Right forelimb (tissue), 1 donor: ENCODE results near the gene CCDC85B.

Source experiments
- DNase-seq: peaks from one replicate; pipeline ENCODE4 v3.0.0-alpha.2; 2018

Gene CCDC85B

DNA sequence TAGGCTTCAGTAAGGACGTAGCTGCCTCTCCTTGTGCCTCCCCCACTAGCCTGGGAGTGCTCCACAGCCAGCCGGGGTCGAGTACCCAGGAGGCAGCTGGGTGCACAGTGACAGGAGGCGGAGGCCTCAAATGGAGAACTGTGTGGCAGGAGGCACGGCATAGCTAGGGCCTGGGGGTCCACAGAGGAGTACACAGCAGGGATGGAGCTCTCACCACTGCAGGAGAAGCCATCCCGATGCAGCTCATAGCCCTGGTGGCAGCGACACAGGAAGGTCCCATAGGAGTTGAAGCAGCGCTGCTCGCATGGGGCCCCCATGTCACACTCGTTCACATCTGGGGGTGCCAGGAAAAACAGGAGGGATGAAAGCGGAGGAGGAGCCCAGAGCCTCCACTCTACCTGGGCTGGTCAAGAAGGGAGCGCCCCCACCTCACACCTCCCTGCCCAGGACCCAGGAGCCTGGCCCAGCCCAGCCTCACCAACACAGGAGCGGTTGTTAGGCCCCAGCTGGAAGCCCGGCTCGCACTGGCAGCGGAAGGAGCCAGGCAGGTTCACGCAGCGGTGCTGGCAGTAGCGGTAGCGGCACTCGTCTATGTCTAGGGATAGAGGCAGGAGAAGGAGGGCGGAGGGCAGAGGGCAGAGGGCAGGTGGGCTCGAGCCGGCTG lies 20.7 kb upstream of the CCDC85B start:
- no peak for DNase-seq

DNA sequence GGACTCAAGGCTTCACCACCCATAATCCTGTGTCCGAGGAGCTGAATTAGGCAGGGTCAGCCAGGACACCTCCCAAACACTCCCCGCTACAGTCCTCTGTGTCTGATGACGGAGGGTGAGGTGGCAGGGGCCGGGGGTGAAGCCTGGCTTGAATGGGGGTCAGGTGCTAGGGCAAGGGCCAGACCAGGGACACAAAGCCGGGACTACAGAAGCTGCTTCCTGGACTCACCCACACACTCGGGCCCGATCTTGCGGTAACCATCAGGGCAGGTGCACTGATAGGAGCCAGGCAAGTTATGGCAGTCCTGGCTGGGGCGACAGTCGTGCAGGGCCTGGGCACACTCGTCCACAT lies 20.2 kb upstream of the CCDC85B start:
- no peak for DNase-seq

DNA sequence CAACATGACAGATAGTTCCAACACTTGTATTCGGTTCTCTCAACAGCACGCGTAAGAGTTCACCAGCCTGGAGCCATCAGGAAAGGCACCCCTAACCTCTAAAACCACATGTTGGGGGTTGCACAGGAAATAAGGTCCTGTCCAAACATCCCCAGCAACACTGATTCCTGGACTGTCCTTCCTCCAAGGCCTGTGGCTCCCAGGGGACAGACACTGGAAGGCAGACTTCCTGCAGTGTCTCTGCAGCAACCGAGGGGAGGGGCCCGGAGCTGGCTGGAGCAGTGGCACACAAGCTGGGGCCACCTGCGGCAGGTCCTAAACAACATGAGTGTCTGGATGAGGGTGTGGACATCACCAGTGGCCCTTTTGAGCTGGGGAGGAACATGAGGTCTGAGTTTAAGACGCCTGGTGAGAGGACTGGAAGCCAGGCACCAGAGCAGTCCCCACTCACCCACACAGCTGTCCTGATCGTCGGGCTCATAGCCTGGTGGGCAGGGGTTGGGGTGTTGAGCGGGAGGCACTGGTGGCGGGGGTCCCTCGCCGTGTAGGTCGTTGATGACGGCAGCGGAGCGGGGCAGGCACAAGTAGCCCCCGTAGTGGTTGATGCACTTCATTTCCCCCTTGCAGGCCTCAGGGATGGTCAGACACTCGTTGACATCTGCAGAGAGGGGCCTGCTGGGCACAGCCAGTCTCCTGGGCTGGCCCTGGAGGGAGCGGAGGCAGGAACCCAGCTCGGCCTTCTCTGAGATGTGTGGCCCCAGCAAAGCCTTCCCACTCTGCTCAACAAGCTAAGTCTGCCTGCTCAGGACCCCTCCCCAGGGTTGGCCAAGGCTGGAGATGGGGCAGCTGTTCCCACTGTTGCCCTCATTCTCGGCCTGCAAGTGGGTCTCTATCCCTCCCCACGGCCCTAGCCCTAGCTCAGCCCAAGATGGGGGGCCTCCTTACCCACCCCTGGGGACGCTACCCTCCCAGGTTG lies 19.5 kb upstream of the CCDC85B start:
- DNase-seq = no peak

DNA sequence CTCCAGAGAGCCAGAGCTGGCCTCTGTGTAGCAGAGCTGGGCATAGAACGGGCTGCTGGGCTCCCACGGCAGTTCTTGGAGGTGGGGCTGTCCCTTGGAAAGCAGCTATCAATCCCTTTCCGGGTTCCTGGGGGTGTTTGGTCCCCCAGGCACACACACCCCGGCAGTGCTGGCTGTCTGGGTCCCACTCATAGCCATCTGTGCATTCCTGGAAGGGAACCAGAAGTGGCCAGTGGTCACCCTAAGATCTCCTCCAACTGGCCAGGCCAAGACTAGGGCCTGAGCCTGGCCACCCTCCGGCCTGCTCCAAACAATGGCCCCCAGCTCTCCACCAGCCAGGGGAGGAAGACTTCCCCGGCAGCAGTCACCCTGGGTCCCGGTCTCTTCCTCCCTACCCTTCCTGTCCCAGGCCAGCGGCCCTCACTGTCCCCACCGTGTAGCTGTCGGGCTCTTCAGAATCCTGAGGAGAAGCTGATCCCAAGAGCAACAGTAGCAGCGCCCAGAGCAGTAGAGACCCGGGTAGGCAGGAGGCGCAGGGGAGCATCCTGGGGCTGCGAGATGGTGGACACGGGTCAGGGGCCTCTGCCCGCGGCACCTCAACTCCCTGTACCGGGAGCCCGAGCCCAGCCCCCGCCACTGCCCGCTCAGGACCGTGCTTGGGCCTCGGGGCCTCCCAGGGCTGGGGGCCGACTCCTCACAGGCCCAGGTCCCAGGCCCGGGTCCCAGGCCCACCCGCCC lies 18.5 kb upstream of the CCDC85B start:
- no peak for DNase-seq

DNA sequence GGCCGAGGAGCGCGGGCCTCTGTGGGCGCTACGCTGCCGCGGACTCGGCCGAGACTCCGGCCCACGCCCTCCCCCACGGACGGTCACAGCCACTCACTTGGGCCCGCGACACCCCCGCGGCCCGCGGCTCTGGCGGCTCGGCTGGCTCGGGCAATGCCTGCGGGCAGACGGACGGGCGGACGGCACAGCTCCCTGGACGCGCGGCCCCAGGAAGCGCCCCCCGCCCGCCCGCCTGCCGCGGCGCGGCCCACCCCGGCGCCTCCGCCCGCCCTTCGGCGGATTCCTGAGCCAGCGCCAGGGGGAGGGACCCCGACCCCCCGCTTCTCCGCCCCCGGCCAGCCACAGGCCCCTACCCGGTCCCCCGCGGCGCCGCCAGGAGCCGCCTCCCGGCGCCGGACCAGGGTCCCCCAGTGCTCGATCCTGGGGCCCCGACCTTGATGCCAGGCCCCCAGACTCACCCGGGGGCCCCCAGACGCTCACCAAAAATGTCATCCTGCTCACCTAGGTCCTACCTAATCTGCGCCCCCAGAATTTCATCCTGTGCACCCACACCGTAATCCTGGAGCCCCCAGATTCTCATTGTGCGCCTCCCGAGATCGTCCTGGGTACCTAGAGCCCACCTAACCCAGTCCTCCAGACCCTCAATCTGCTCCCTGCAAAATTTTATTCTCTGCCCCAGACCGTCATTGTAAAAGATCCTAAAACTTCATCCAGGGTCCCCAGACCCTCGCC lies 17.7 kb upstream of the CCDC85B start, which contains the start of gene EFEMP2:
Gene EFEMP2 (minus strand): TSS at position 215 of the 732 bp plus-strand sequence. CDS start 446 bp downstream, outside the sequence.
- DNase-seq = peak; percentile 86

DNA sequence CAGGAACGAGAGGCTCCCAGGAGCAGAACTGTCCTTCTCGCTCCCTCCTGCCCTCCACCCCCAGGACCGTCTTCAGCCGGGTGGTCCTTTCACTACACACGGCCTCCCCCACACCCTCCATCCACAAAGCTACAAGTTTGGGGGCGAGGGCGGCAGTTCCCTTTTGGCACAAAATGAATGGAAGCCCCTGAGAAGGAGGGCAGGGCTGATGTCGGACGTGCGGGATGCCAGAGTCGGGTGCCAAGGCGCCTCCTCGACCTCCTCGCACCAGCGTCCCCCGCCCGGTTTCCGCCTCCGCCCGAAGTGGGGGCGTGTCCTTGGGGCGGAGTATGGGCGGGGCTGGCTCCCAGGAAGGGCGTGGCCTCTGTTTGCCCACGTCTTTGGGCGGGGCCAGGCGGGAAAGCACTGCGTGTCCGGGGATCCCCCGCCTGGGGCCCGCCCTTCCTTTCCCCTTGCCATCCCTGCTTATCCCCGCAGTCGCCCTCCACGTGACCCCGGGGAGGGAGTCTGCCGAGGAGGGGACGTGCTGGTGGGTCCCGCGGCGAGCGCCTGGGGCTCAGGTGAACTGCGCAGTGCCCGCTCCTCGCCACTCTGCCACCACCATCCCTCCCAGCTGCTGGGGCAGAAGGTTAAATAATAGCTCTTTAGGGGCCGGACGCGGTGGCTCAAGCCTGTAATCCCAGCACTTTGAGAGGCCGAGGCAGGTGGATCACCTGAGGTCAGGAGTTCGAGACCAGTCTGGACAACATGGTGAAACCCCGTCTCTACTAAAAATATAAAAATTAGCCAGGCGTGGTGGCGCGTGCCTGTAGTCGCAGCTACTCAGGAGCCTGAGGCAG lies 16.9 kb upstream of the CCDC85B start:
- DNase-seq = peak; percentile 97

DNA sequence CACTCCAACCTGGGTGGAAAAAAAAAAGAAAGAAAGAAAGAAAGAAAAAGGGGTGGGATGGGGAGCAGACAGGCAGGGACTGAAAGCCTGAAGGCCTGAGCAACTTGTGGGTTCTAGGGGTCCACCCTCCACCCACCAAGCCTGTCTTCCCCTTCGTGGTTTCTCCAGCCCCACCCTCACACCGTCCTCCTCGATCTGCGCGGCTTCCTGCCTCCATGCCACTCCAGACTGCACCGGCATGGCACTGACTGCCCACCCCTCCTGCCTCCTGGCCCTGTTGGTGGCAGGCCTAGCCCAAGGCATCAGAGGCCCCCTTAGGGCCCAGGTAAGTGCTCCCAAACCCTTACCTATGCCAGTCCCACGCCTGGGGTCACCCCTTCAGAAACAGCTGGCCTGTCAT lies 10.9 kb upstream of the CCDC85B start, which contains the start of gene CTSW:
Gene CTSW (plus strand): TSS at position 221 of the 400 bp plus-strand sequence. CDS start 18 bp downstream, at position 239.
- no peak for DNase-seq

DNA sequence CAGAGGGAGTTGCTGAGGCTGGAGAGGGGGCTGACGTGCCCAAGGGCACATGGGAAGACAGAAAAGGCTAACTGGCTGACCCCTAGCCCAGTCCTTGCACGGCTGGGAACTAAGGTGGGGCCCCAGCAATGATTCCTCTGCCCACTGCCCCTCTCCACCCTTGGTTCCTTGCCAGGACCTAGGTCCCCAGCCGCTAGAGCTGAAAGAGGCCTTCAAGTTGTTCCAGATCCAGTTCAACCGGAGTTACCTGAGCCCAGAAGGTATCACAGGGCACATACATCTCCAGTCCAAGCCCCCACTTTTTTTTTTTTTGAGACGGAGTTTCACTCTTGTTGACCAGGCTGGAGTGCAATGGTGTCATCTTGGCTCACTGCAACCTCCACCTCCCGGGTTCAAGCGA lies 10.4 kb upstream of the CCDC85B start:
- no peak for DNase-seq

DNA sequence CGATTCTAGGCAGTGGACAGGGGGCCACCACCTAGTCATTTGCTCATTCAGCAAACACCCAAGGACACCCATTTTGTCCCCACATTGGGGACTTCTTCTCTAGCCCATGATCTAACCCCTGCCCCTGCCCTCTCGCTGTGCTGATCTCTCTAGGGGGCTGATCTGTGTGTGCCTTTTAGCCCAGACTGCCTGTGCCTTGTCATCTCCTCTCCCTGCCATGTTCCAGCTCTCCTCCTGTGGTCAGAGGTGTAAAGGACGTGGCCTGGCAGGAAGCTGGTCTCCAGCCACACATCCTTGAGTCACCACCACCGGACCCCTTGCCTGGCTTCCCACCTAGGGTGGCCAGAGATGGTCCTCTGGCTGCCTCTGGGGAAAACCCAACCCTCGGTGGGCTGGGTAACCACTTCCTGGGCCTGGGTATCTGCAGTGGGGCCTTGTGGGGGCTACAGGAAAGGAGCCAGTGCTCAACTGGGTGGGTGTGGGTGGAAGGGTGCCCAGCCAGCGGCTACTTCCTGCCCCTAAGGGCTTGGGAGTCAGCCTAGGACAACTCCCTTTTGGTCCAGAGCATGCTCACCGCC lies 9.5 kb upstream of the CCDC85B start:
- DNase-seq = no peak

DNA sequence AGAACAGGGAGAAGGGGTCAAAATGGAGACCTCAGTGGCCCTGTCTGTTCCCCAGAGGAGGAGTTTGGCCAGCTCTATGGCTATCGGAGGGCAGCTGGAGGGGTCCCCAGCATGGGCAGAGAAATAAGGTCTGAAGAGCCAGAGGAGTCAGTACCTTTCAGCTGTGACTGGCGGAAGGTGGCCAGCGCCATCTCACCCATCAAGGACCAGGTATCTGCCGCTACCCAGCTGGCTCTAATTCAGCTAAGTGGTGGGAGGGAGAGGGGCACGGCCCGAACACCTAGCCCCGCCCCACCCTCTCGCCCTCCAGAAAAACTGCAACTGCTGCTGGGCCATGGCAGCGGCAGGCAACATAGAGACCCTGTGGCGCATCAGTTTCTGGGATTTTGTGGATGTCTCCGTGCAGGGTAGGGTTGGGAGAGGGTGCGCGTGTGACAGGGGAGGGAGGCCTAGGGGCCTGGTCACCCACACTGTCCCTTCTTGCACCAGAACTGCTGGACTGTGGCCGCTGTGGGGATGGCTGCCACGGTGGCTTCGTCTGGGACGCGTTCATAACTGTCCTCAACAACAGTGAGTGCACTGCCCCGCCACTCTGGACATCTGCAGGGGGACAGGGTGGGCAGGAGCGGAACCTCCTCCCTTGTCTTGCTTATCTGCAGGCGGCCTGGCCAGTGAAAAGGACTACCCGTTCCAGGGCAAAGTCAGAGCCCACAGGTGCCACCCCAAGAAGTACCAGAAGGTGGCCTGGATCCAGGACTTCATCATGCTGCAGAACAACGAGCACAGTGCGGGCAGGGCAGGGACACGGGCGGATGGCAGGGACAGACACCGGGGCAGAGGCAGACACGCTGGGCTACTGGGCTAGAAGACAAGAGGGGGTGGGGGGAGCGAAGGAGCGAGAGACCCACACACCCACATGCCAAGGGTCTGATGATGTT lies 8.1 kb upstream of the CCDC85B start:
- peak; percentile 37 for DNase-seq

DNA sequence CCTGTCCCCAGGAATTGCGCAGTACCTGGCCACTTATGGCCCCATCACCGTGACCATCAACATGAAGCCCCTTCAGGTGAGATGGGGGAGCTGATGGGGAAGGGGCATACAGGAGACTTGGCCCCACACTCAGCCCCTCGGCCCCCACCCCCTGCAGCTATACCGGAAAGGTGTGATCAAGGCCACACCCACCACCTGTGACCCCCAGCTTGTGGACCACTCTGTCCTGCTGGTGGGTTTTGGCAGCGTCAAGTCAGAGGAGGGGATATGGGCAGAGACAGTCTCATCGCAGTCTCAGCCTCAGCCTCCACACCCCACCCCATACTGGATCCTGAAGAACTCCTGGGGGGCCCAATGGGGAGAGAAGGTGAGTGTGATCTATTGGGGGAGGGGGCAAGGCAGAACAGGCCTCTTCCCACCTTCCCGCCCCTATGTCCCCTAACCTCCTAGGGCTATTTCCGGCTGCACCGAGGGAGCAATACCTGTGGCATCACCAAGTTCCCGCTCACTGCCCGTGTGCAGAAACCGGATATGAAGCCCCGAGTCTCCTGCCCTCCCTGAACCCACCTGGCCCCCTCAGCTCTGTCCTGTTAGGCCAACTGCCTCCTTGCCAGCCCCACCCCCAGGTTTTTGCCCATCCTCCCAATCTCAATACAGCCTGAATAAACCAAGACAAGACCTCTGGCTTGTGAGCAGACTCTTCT lies 7.3 kb upstream of the CCDC85B start:
- no peak for DNase-seq

DNA sequence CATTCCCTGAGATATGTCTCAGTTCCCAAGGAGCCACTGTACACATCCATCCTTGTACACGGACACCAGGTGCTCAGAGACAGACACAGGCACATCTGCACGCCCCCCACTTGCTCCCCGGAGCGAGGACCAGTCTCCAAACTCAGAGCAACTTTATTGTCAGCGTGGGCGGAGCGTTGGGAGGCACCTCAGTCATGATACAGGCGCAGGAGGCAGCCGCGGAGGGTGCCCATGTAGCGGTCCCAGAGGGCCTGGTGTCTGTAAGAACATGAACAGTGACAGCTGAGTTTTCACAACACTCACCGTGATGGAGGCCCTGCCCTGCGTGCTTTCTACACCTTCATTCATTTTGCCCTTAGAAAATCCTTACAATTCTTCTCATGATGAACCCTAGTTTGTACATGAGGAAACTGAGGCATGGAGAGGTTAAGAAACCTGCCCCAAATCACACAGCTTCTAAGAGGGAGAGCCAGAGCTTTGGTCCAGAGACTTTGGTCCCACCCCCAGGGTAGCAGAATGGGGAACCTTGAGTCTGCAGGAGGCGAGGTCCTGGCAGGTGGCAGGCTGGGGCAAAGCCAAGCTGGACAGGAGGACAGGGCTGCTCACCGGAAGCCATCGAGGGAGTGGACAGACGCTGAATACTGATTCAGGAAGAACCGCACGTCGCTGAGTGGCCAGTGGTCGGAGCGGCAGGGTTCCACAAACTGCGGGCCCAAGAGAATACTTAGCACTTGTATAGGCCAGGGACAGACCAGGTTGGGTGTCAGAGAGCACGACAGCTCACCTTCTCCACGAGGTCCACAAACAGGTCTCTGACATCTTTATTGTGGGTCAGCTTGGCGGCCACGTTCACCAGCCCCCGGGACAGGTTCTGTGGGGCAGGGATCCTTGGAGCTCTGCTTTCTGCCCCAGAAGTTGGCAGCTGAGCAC lies 6.4 kb upstream of the CCDC85B start:
- peak; percentile 46 for DNase-seq

DNA sequence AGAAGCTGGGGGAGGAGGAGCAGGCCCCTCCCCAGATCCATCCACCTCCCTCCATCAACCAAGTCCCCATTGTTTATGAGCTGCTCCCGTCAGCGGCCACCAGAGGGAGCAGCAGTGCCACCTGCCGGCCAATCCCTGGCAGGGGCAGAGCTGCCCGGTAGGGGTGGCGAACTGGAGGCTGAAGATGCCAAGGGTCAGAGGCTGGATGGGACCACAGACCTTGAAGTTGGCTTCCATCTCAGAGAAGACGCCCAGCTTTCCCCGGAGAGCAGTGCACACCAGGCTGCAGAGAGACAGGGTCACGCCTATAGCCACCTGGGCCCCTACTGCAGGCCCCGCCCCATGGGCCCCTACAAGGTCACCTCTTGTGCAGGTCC lies 5.8 kb upstream of the CCDC85B start:
- DNase-seq = peak; percentile 85

DNA sequence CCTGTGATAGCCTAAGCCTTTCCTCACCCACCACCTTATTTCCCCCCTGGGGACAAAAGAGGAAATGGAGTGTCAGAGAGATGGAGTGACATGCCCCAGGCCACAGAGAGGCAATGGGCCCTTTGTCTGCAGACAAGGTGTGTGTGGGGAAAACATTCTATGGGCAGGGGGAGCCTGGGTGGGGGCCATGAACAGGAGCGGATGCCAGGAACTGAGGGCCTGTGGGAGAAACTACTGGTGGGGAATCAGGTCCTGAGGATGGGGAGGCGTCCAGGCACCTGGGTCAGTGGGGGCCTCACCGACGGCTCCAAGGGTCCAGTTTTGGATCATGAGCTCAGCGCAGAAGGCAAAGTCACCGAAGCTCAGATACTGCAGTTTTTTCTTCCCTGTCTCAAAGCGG lies 5.2 kb upstream of the CCDC85B start:
- DNase-seq = no peak

DNA sequence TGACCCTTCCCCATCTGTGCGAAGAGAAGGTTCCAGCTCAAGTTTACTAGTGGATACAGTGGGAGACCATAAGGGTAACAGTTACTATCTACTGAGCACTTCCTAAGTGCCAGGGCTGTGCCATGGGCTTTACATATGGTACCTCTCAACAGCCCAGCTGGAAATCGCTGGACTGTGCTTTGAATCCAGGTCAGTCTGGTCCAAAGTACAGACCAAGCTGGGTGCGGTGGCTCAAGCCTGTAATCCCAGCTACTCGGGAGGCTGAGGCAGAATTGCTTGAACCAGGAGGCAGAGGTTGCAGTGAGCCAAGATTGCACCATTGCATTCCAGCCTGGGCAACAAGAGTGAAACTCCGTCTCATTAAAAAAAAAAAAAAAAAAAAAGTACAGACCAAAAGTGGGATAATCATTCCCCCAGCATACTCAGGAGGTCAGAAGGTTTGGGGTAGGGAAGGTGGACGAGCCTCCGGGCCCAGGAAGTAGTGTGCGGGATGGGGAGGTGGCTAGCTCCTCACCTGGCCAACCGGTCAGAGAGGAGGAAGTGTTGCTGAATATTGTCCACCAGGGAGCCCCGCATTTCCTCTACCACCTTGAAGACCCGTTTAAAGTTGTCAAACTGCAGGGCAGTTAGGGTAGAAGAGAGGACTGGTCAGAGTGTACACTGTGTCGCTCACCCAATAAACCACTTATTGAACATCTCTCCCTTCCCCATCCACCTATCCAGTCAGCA lies 4.5 kb upstream of the CCDC85B start:
- DNase-seq = no peak

DNA sequence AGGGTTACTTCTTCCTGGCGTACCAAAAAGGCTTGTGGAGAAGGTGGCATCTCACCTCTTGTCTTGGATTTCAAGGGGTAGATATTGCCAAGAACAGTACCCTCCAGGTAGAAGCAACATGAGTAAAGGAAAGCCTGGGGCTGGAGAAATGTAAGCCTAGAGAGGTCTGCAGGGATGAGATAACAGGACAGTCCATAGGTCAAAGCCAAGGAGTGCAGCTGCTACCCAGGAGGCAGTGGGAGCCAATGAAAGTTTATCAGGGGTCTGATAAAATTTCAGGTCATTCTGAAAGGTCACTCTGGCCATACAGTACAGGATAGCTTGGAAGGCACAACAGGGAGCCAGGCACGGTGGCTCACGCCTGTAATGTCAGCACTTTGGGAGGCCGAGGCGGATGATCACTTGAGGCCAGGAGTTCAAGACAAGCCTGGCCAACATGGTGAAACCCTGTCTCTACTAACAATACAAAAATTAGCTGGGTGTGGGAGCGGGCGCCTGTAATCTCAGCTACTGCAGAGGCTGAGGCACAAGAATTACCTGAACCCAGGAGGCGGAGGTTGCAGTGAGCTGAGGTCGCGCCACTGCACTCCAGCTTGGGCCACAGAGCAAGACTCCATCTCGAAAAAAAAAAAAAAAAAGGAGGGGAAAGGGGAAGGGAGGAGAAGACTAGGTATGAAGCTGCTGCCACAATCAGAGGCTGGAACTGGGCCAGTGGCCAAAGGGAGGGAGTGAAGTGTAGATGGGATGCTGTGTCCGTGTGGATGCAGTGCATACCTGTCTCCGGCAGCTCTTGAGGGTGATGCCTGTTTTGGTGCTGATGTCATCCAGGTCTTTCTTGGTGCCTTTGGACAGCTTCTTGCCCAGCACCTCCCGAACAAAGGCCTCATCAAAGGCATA lies 3.4 kb upstream of the CCDC85B start:
- peak; percentile 40 for DNase-seq
